B cell (primary cell): Measurements from ENCODE around the gene CENPA. TPM values are rescaled to one million over a fixed set of nuclear protein-coding genes. Genes with fewer than 3 reads are reported as not detected.

ENCODE experiments used
- ATAC-seq: fragments of 200-7000 bp; cut with Tn5 transposase; one replicate; pipeline ENCODE4 v1.10.0; 2021; ENCODE audit warnings: low read depth, mild to moderate bottlenecking, moderate number of reproducible peaks, moderate library complexity
- CTCF ChIA-PET: fragments of 350-600 bp; sonication (Branson Sonifier 250); formaldehyde crosslinking; loops from one replicate; lab custom pipeline; 2021; ENCODE audit warnings: antibody characterized with exemption, inconsistent platforms; lab: Charles Lee
- POLR2A ChIA-PET: fragments of 350-600 bp; sonication (Branson Sonifier 250); formaldehyde crosslinking; loops from one replicate; lab custom pipeline; 2021; ENCODE audit warnings: antibody characterized with exemption; lab: Charles Lee
- DNase-seq: peaks from one replicate; pipeline ENCODE4 v3.0.0; 2013
- H2AFZ ChIP-seq: 2 replicates; pipeline ENCODE4 v1.6.1; 2012; ENCODE audit warnings: mild to moderate bottlenecking, low read depth, low read length; ENCODE audit not compliant: insufficient read depth, poor library complexity, severe bottlenecking
- H3K27ac ChIP-seq, 2 donors: 1 replicate in 1 of 2; 2 replicates in 1 of 2; pipeline ENCODE4 v1.5.1; 2012 to 2013; ENCODE audit warnings: low read length in 2 of 2, mild to moderate bottlenecking in 2 of 2, moderate library complexity in 1 of 2
- H3K27me3 ChIP-seq, 4 experiments: fragments of 200-600 bp in 1 of 4; sonication (generic) in 1 of 4; replicated peaks in 1 of 4; 1 replicate in 2 of 4; 2 replicates in 2 of 4; pipeline versions ENCODE4 v1.6.1 to v1.7.0; 2013 to 2016; ENCODE audit warnings: low read length in 3 of 4, mild to moderate bottlenecking in 2 of 4, mixed read lengths in 1 of 4, moderate library complexity in 1 of 4; ENCODE audit not compliant: insufficient read depth in 4 of 4, control insufficient read depth in 3 of 4; ENCODE audit errors: control extremely low read depth in 1 of 4
- H3K36me3 ChIP-seq, 2 experiments: replicated peaks in 1 of 2; 1 replicate in 1 of 2; 2 replicates in 1 of 2; pipeline versions ENCODE4 v1.6.1 to v1.7.1; 2013; ENCODE audit warnings: low read length in 1 of 2; ENCODE audit not compliant: insufficient read depth in 2 of 2, control insufficient read depth in 1 of 2; ENCODE audit errors: control extremely low read depth in 1 of 2, extremely low read depth in 1 of 2
- H3K4me1 ChIP-seq, 2 donors: fragments of 200-600 bp in 1 of 2; sonication (generic) in 1 of 2; 1 replicate in 1 of 2; 2 replicates in 1 of 2; pipeline versions ENCODE4 v1.5.1 to v1.6.1; 2013 to 2017; ENCODE audit warnings: low read length in 2 of 2; ENCODE audit not compliant: control insufficient read depth in 2 of 2, insufficient read depth in 2 of 2
- H3K4me2 ChIP-seq: replicated peaks from 2 replicates; pipeline ENCODE3; 2012; ENCODE audit warnings: mild to moderate bottlenecking, low read depth, low read length; ENCODE audit not compliant: poor library complexity, severe bottlenecking
- H3K4me3 ChIP-seq, 5 experiments: fragments of 200-600 bp in 1 of 5; sonication (generic) in 1 of 5; 1 replicate in 3 of 5; 2 replicates in 2 of 5; pipeline versions ENCODE4 v1.5.1 to v1.7.0; 2011 to 2016; ENCODE audit warnings: low read length in 4 of 5, mild to moderate bottlenecking in 4 of 5, low read depth in 2 of 5, control low read depth in 1 of 5, moderate library complexity in 1 of 5; ENCODE audit not compliant: insufficient read depth in 1 of 5; ENCODE audit errors: control extremely low read depth in 1 of 5, extremely low read depth in 1 of 5
- H3K79me2 ChIP-seq: fragments of 200-600 bp; sonication (generic); one replicate; pipeline ENCODE4 v1.6.0; 2016; ENCODE audit warnings: low read length; ENCODE audit not compliant: control insufficient read depth, insufficient read depth
- H3K9ac ChIP-seq: fragments of 200-600 bp; sonication (generic); 2 replicates; pipeline ENCODE4 v1.6.1; 2017; ENCODE audit warnings: mild to moderate bottlenecking, low read length, moderate library complexity
- H3K9me3 ChIP-seq, 3 donors: one replicate each; pipeline versions ENCODE4 v1.6.1 to v1.7.1; 2013; ENCODE audit warnings: low read length in 2 of 3; ENCODE audit not compliant: control insufficient read depth in 2 of 3, insufficient read depth in 1 of 3; ENCODE audit errors: control extremely low read depth in 1 of 3
- H4K20me1 ChIP-seq: 2 replicates; pipeline ENCODE4 v1.6.0; 2012; ENCODE audit warnings: mild to moderate bottlenecking, low read length; ENCODE audit not compliant: insufficient read depth, control insufficient read depth, poor library complexity, severe bottlenecking
- H3K27ac Mint-ChIP-seq: one replicate; pipeline ENCODE4 v1.8.0; 2021; ENCODE audit warnings: mixed read lengths
- H3K27me3 Mint-ChIP-seq: one replicate; pipeline ENCODE4 v1.8.0; 2021; ENCODE audit warnings: mixed read lengths
- H3K4me1 Mint-ChIP-seq: one replicate; pipeline ENCODE4 v1.8.0; 2021; ENCODE audit warnings: mixed read lengths
- H3K4me3 Mint-ChIP-seq: one replicate; pipeline ENCODE4 v1.8.0; 2021; ENCODE audit warnings: mixed read lengths
- H3K9me3 Mint-ChIP-seq: one replicate; pipeline ENCODE4 v1.8.0; 2022; ENCODE audit warnings: mixed read lengths; ENCODE audit not compliant: insufficient read depth
- CTCF ChIP-seq: fragments of 200-600 bp; IDR thresholded peaks from one replicate; pipeline ENCODE4 v1.8.0; 2022; ENCODE audit warnings: antibody characterized with exemption, mild to moderate bottlenecking
- EZH2 ChIP-seq: IDR thresholded peaks from 2 replicates; pipeline ENCODE4 v1.6.1; 2012; ENCODE audit warnings: borderline replicate concordance, low read depth, mild to moderate bottlenecking, moderate library complexity, low read length; ENCODE audit not compliant: insufficient read depth, poor library complexity, severe bottlenecking
- WGBS: methylation state at CpG from one replicate; pipeline ENCODE4 v1.1.5; 2013; ENCODE audit warnings: missing lambda C conversion rate; ENCODE audit not compliant: insufficient coverage; 5-methylcytosine and 5-hydroxymethylcytosine counted together
- intact Hi-C: fragments of 100-400 bp; cut with micrococcal nuclease; formaldehyde crosslinking; loops from one replicate; pipeline ENCODE4 v1.10.0; 2022
- polyA plus RNA-seq: library from polyadenylated mRNA; depleted of rRNA; stranded (reverse); fragments of >200 nt; gene quantifications from 2 replicates; pipeline ENCODE4 v1.2.3, GENCODE V29; 2012
- total RNA-seq, 2 donors: library from RNA; stranded (reverse); fragments of 120-200 nt in 1 of 2; gene quantifications; 1 replicate in 1 of 2; 2 replicates in 1 of 2; pipeline versions ENCODE4 v1.2.3 to v1.2.4, GENCODE V29; 2013 to 2022

CENPA gene
- total and polyA plus RNA-seq, 2 donors (not counting 1 experiment from before 2014, with no cell fraction given) = 0.10 TPM; not detected in 1

GRCh38 chr2:26809876-26810577 is 24.2 kb downstream of the CENPA start:
- Histone ChIP-seq H3K4me3 (no peak overlapping the region), H3K79me2 (no peaks in the 10 kb centered on the region), H3K27me3 (peaks cover 0 to 4% (median 1%) of the 10 kb centered on the region in 4 experiments), H3K4me1 (no peaks in the 10 kb centered on the region), H3K36me3 (no peaks in the 10 kb centered on the region), H3K9ac (no peak overlapping the region), H4K20me1 (no peaks in the 10 kb centered on the region), H3K27ac (no peak overlapping the region), H3K4me2 (no peak overlapping the region), H2AFZ (no peak overlapping the region), H3K9me3 (no peaks in the 10 kb centered on the region)
- H3K4me3 Mint-ChIP-seq = no peak overlapping the region
- TF ChIP-seq CTCF = no peak
- TF ChIP-seq EZH2 = no peak
- no peaks in the 10 kb centered on the region for H3K9me3 Mint-ChIP-seq
- ChIA-PET POLR2A (no interaction called here), CTCF (no interaction called here)
- peaks cover 2% of the 10 kb centered on the region for H3K4me1 Mint-ChIP-seq
- no peak overlapping the region for H3K27ac Mint-ChIP-seq
- intact Hi-C loops = no loop called here
- DNase-seq (no peak), ATAC-seq (no peak)
- peaks cover 19% of the 10 kb centered on the region for H3K27me3 Mint-ChIP-seq
- WGBS = 0% methylated on average over 3 of the region's 6 CpGs

- Histone ChIP-seq H3K27me3 (peaks cover 0 to 4% (median 1%) of the 10 kb centered on the region in 4 experiments), H3K79me2 (no peaks in the 10 kb centered on the region), H4K20me1 (no peaks in the 10 kb centered on the region), H3K9me3 (no peaks in the 10 kb centered on the region), H3K27ac (no peak overlapping the region), H3K36me3 (no peaks in the 10 kb centered on the region), H2AFZ (no peak overlapping the region), H3K4me3 (no peak overlapping the region), H3K9ac (no peak overlapping the region), H3K4me1 (no peaks in the 10 kb centered on the region), H3K4me2 (no peak overlapping the region)
- ChIA-PET POLR2A (no interaction called here), CTCF (interaction anchor here (0.5 kb wide), 1 partner anchor 18 kb away, joined by 3 read pairs; no protein-coding TSS in a partner anchor)
- Mint-ChIP-seq H3K4me3 (no peak overlapping the region), H3K27me3 (peaks cover 23% of the 10 kb centered on the region), H3K9me3 (no peaks in the 10 kb centered on the region), H3K4me1 (peaks cover 2% of the 10 kb centered on the region), H3K27ac (no peak overlapping the region)
- TF ChIP-seq EZH2 (no peak), CTCF (no peak)
- ATAC-seq (no peak), DNase-seq (no peak)
- 95% methylated on average over 8 of the region's 8 CpGs for WGBS
- intact Hi-C loops = no loop called here
Observed at GRCh38 chr2:26811261-26811660, 25.4 kb downstream of the CENPA start.
